BE2C (cell line): ENCODE results near the gene BRD4.

Experiments
- DNase-seq: peaks from one replicate; pipeline ENCODE4 v3.0.0-alpha.2; 2020
- H3K27me3 ChIP-seq: fragments of 250-450 bp; sonication (Bioruptor Pico); 2 replicates; pipeline ENCODE4 v1.5.1; 2020; ENCODE audit warnings: mild to moderate bottlenecking
- H3K36me3 ChIP-seq: fragments of 250-450 bp; sonication (Bioruptor Pico); 2 replicates; pipeline ENCODE4 v1.5.1; 2020; ENCODE audit warnings: mild to moderate bottlenecking
- H3K4me1 ChIP-seq: fragments of 250-450 bp; sonication (Bioruptor Pico); 2 replicates; pipeline ENCODE4 v1.5.1; 2020
- H3K4me3 ChIP-seq: 2 replicates; pipeline ENCODE4 v1.5.1; 2011; ENCODE audit warnings: low read depth, low read length
- H3K9me3 ChIP-seq: fragments of 250-450 bp; sonication (Bioruptor Pico); 2 replicates; pipeline ENCODE4 v1.5.1; 2020
- TF ChIP-seq, protein P1 (sequence below): IDR thresholded peaks from 2 replicates; pipeline ENCODE4 v1.5.1; 2012; ENCODE audit warnings: mild to moderate bottlenecking, low read depth, low read length

The BRD4 gene

DNA sequence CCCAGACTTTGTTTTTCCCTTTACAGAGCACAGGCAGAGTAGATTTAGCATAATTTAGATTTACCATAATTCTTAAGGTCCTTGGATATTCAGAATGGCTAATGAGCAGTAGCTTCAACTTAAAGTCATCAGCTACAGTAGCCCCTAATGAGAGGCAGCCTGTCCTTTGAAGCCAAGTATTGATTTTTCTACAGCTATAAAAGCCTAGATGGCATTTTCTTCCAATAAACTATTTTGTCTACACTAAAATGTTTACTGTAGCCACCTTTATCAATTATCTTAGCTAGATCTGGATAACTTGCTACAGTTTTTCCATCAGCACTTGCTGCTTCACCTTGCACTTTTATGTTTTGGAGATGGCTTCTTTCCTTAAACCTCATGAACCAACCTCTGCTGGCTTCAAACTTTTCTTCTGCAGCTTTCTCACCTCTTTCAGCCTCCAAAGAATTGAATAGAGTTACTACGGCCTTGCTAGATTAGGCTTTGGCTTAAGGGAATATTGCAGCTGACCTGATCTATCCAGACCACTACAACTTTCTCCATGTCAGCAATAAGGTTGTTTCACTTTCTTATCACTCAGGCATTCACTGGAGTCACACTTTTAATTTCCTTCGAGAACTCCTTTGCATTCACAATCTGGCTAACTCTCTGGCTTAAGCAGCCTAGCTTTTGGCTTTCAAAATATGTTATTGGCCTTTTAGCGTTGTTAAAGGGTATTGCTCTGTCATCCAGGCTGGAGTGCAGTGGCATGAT is 26.6 kb downstream of the BRD4 start:
- no peak for DNase-seq
- Histone ChIP-seq H3K9me3 (no peaks in the 10 kb centered on the region; the same call in 1 of the 2 replicates), H3K27me3 (no peaks in the 10 kb centered on the region), H3K36me3 (no peaks in the 10 kb centered on the region), H3K4me1 (peaks cover 7% of the 10 kb centered on the region; the same call in 1 of the 2 replicates), H3K4me3 (no peak overlapping the region)
- TF ChIP-seq, protein P1, sequence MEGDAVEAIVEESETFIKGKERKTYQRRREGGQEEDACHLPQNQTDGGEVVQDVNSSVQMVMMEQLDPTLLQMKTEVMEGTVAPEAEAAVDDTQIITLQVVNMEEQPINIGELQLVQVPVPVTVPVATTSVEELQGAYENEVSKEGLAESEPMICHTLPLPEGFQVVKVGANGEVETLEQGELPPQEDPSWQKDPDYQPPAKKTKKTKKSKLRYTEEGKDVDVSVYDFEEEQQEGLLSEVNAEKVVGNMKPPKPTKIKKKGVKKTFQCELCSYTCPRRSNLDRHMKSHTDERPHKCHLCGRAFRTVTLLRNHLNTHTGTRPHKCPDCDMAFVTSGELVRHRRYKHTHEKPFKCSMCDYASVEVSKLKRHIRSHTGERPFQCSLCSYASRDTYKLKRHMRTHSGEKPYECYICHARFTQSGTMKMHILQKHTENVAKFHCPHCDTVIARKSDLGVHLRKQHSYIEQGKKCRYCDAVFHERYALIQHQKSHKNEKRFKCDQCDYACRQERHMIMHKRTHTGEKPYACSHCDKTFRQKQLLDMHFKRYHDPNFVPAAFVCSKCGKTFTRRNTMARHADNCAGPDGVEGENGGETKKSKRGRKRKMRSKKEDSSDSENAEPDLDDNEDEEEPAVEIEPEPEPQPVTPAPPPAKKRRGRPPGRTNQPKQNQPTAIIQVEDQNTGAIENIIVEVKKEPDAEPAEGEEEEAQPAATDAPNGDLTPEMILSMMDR = no peak

DNA sequence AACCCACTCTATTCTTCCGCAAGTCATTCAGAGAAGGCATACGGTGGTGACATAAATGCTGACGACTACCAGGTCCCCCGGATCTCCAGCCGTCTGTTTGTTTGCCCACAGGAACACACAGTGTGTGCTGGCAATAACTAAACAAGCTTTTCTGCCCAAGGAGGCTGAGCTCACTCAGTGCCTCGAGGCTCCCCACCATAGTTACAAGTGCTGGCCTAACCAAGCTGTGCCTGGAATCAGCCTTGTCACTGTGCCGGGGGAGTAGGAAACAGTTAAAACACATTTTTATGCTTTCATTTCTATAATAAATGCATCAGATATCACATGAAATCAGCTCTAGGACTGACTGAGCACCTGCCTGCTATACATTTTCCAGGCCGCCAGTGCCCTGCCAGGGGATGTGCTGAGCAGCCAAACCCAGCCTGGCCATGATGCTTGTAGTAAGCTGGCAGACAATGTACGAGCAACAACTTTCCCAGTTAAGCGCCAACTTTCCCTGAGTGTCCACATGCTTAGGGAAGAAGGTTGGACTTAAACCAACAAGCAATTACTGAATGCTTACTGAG is 28.1 kb downstream of the BRD4 start:
- no peak overlapping the region for H3K4me3 ChIP-seq
- no peaks in the 10 kb centered on the region for H3K27me3 ChIP-seq
- H3K9me3 ChIP-seq = no peaks in the 10 kb centered on the region; the same call in 1 of the 2 replicates
- DNase-seq = peak; percentile 58
- H3K4me1 ChIP-seq = peaks cover 7% of the 10 kb centered on the region; the same call in 1 of the 2 replicates
- H3K36me3 ChIP-seq = no peaks in the 10 kb centered on the region
- TF ChIP-seq, protein P1 = no peak

DNA sequence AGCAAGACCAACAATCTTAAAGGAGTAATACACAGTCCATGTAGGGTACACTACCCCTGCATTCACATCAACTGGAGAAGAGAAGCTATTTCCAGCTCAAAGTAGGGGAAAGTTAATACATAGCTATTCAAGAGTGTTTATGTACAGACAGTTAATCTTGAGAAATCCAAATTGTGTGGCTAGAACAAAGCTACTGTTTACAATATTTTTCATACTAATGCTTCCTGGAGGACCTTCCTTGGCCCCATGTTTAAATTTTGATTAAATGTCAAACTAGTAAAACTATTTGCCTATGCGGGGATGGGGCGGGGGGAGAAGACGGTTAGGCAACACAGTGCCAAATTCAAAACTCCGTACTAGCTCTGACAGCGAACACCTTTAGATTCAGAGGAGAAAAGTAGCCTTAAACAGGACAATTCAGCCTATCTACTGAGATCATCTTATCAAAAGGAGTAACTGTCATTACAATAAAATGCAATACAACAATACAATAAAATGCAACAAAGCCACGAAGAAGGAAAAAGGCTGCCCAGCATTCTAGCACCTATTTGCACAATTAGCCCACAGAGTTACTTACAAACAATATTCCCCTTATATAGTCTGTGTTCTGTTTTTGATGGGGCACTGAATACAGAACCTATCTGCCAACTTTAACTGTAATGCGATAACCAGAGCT is 29.1 kb downstream of the BRD4 start:
- Histone ChIP-seq H3K27me3 (no peaks in the 10 kb centered on the region), H3K4me1 (peaks cover 7% of the 10 kb centered on the region; the same call in 1 of the 2 replicates), H3K9me3 (no peaks in the 10 kb centered on the region; the same call in 1 of the 2 replicates), H3K4me3 (no peak overlapping the region), H3K36me3 (no peaks in the 10 kb centered on the region)
- no peak for DNase-seq
- TF ChIP-seq, protein P1 = no peak

DNA sequence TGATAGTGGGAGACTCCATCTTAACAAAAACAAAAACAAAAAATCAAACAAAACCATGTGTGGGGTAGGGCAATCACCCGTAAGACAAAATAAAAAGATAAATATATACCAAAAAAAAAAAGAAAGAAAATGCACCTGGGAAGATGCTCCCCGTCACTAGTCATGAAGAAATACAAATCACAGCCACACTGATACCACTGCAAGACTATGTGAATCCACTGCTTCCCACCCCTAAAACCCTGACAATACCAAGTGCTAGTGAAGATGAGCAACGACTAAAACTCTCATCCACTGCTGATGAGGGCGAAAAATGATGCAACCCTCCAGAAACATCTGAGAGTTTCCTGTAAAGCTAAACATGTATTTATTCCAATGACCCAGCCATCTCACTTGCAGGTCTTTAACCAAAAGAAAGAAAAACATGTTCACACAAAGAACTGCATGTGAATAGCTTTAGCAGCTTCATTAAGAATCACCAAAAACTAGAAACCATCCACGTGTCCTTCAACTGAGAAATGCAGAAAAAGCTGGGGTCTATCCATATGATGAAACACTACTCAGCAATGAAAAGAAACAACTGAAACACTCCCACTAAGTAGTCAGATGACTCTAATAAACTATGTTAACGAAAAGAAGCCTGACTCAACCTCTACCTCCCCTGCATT is 31.7 kb downstream of the BRD4 start:
- Histone ChIP-seq H3K4me1 (peaks cover 12% of the 10 kb centered on the region), H3K27me3 (no peaks in the 10 kb centered on the region), H3K36me3 (peaks cover 3% of the 10 kb centered on the region; the same call in 1 of the 2 replicates), H3K9me3 (no peaks in the 10 kb centered on the region; the same call in 1 of the 2 replicates), H3K4me3 (no peak overlapping the region)
- DNase-seq = no peak
- TF ChIP-seq, protein P1 = no peak

DNA sequence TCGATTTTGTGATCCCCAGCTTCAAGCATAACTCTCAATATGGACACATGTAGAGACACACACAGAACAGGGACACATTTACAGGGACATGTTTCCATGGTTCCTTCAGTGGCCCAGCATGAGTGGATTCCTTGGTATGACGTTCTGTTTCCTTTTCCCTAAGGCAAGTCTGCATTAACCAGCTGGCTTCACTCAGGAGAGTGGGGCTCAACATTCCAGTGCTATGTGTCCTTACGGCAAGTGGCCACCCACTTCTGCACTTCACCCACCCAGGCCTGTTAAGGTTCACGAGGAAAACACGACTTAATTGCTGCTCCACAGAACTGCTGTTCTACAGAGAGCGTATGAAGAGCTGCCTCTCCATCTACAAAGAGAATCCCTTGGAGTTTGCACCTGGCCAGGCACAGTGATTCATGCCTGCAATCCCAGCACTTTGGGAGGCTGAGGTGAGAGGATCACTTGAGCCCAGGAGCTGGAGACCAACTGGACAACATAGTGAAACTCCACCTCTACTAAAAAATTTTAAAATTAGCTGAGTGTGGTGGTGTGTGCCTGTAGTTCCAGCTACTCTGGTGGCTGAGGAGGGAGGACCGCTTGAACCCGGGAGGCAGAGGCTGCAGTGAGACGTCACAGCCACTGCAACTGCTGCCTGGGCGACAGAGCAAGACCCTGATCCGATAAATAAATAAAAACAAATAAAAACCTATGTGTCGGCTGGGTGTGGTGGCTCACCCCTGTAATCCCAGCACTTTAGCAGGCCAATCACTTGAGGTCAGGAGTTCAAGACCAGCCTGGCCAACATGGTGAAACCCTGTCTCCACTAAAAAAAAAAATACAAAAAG is 32.5 kb downstream of the BRD4 start:
- H3K4me1 ChIP-seq = peaks cover 21% of the 10 kb centered on the region
- H3K4me3 ChIP-seq = no peak overlapping the region
- TF ChIP-seq, protein P1 = no peak
- no peak for DNase-seq
- H3K27me3 ChIP-seq = no peaks in the 10 kb centered on the region
- H3K36me3 ChIP-seq = peaks cover 3% of the 10 kb centered on the region; the same call in 1 of the 2 replicates
- H3K9me3 ChIP-seq = no peaks in the 10 kb centered on the region
